Stimulated activated naive CD8-positive, alpha-beta T cell treated with anti-CD3 and anti-CD28 coated beads, Interleukin-15, Interleukin-2, amounts not matched to agents 100 ng/mL and 50 ng/mL, for 24 hours (primary cell): ENCODE data around the gene LRRK1.

ENCODE experiments used
- H3K27ac Mint-ChIP-seq: one replicate; pipeline ENCODE4 v1.8.0; 2021; ENCODE audit warnings: mild to moderate bottlenecking, mixed read lengths
- H3K27me3 Mint-ChIP-seq: one replicate; pipeline ENCODE4 v1.8.0; 2021; ENCODE audit warnings: mixed read lengths
- H3K36me3 Mint-ChIP-seq: one replicate; pipeline ENCODE4 v1.8.0; 2021; ENCODE audit warnings: low read depth, mixed read lengths
- H3K4me1 Mint-ChIP-seq: one replicate; pipeline ENCODE4 v1.8.0; 2021; ENCODE audit warnings: low read depth, mixed read lengths
- H3K4me3 Mint-ChIP-seq: one replicate; pipeline ENCODE4 v1.8.0; 2021; ENCODE audit warnings: mild to moderate bottlenecking, mixed read lengths
- H3K9me3 Mint-ChIP-seq: one replicate; pipeline ENCODE4 v1.8.0; 2021; ENCODE audit warnings: mixed read lengths

The LRRK1 gene, protein sequence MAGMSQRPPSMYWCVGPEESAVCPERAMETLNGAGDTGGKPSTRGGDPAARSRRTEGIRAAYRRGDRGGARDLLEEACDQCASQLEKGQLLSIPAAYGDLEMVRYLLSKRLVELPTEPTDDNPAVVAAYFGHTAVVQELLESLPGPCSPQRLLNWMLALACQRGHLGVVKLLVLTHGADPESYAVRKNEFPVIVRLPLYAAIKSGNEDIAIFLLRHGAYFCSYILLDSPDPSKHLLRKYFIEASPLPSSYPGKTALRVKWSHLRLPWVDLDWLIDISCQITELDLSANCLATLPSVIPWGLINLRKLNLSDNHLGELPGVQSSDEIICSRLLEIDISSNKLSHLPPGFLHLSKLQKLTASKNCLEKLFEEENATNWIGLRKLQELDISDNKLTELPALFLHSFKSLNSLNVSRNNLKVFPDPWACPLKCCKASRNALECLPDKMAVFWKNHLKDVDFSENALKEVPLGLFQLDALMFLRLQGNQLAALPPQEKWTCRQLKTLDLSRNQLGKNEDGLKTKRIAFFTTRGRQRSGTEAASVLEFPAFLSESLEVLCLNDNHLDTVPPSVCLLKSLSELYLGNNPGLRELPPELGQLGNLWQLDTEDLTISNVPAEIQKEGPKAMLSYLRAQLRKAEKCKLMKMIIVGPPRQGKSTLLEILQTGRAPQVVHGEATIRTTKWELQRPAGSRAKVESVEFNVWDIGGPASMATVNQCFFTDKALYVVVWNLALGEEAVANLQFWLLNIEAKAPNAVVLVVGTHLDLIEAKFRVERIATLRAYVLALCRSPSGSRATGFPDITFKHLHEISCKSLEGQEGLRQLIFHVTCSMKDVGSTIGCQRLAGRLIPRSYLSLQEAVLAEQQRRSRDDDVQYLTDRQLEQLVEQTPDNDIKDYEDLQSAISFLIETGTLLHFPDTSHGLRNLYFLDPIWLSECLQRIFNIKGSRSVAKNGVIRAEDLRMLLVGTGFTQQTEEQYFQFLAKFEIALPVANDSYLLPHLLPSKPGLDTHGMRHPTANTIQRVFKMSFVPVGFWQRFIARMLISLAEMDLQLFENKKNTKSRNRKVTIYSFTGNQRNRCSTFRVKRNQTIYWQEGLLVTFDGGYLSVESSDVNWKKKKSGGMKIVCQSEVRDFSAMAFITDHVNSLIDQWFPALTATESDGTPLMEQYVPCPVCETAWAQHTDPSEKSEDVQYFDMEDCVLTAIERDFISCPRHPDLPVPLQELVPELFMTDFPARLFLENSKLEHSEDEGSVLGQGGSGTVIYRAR (N-terminal part only)

GRCh38 chr15:100918690-100919480 is at the start of gene LRRK1:
TSS of gene LRRK1 (plus strand) at chr15:100919357. CDS start at chr15:100924633, 5,276 bp downstream.
- Mint-ChIP-seq H3K27me3 (peaks cover 54% of the 10 kb centered on the region), H3K27ac (no peak within 1 kb of the TSS), H3K4me1 (peaks cover 35% of the 10 kb centered on the region), H3K36me3 (no peaks in the 10 kb centered on the region), H3K4me3 (peak within 1 kb of the TSS; percentile 75), H3K9me3 (no peaks in the 10 kb centered on the region)

GRCh38 chr15:100873029-100873677 is 46.0 kb upstream of the LRRK1 start:
- peaks cover 29% of the 10 kb centered on the region for H3K27me3 Mint-ChIP-seq
- H3K4me1 Mint-ChIP-seq, result no peaks in the 10 kb centered on the region
- no peaks in the 10 kb centered on the region for H3K9me3 Mint-ChIP-seq
- H3K27ac Mint-ChIP-seq, result no peak overlapping the region
- no peaks in the 10 kb centered on the region for H3K36me3 Mint-ChIP-seq
- no peak overlapping the region for H3K4me3 Mint-ChIP-seq

DNA sequence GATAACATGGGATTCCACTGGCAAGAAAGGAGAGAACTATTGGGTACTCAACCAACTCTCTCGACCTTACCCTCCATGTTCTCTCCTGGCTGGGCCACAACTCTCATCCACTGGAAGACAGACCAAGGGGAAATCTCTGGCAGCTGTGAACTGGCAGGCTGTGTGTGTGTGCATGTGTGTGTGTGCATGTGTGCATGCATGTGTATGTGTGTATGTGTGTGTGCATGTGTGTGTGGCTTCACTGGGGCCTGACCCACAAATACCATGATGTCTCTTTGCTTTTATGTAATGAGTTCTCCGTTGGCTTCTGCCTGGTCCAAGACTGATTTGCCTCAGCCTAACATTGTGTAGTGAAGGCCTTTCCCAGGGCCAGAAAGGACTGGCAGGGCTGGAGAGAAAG is 43.7 kb upstream of the LRRK1 start:
- peaks cover 37% of the 10 kb centered on the region for H3K27me3 Mint-ChIP-seq
- no peak overlapping the region for H3K4me3 Mint-ChIP-seq
- no peak overlapping the region for H3K27ac Mint-ChIP-seq
- no peaks in the 10 kb centered on the region for H3K9me3 Mint-ChIP-seq
- no peaks in the 10 kb centered on the region for H3K36me3 Mint-ChIP-seq
- H3K4me1 Mint-ChIP-seq, result peaks cover 9% of the 10 kb centered on the region

DNA sequence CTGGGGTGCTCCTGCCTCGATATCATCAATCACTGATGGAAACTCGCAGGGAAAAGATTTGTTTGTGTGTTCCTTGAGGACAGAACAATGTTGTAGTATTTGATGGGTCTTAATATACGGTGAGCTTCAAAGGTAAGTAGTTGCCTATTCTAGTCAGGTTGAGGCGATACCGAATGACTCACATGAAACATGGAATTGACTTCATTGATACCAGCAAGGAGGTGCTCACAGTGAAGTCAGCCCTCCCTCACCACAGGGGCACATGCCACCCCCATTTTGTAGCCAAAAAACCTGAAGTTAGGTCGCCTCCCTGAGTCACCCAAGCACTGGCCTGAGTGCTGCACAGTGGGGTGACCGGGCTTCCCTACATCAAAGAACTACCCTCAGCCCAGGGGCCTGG is 43.2 kb upstream of the LRRK1 start:
- Mint-ChIP-seq H3K27me3 (peaks cover 42% of the 10 kb centered on the region), H3K36me3 (no peaks in the 10 kb centered on the region), H3K4me3 (no peak overlapping the region), H3K4me1 (peaks cover 12% of the 10 kb centered on the region), H3K9me3 (no peaks in the 10 kb centered on the region), H3K27ac (no peak overlapping the region)

GRCh38 chr15:100877551-100877950 is 41.6 kb upstream of the LRRK1 start:
- Mint-ChIP-seq H3K9me3 (no peaks in the 10 kb centered on the region), H3K4me1 (peaks cover 13% of the 10 kb centered on the region), H3K27me3 (peaks cover 57% of the 10 kb centered on the region), H3K27ac (no peak overlapping the region), H3K4me3 (no peak overlapping the region), H3K36me3 (no peaks in the 10 kb centered on the region)

DNA sequence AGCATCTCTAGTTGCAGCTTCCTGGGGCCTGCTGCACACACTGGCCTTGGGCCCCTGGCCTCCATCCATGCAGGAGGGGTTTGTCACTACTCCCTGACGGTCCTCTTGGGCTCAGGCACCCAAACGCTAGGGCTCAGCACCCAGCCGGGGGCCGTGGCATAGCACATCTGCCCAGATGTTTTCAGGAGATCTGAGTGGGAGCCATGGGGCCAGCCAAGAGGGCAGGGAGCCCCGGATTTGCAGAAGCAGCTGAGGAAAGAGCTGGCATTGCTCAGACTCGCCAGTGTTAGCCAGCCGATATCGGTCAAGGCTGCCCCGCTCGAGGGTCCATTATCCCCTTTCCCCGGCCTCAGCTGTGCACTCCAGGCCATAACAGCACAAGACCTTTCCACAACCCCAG is 41.0 kb upstream of the LRRK1 start:
- Mint-ChIP-seq H3K27ac (no peak overlapping the region), H3K4me1 (peaks cover 13% of the 10 kb centered on the region), H3K4me3 (peak overlapping the region; percentile 68), H3K9me3 (no peaks in the 10 kb centered on the region), H3K36me3 (no peaks in the 10 kb centered on the region), H3K27me3 (peaks cover 63% of the 10 kb centered on the region)

DNA sequence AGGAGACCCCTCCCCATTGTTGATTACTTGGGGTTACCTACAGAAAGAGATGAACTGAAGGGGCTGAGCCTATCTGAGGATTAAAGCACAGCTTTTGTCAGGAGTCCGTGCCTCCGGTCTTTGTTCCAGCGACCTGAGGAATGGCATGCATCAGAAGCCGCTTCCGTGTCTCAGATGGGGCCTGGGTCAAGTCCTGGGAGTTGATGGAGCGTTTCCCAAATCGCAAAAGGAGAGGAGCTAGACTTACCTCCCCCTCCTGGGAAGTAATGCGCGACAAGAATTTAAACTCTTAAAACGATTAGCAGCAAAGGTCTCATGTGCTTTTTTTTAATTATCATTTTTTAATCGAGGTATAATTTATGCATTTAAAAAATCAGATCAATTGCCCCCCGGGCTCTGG is 40.5 kb upstream of the LRRK1 start:
- H3K36me3 Mint-ChIP-seq, result no peaks in the 10 kb centered on the region
- H3K4me1 Mint-ChIP-seq, result peaks cover 13% of the 10 kb centered on the region
- H3K4me3 Mint-ChIP-seq, result peak overlapping the region; percentile 68
- no peaks in the 10 kb centered on the region for H3K9me3 Mint-ChIP-seq
- H3K27me3 Mint-ChIP-seq, result peaks cover 67% of the 10 kb centered on the region
- H3K27ac Mint-ChIP-seq, result no peak overlapping the region

DNA sequence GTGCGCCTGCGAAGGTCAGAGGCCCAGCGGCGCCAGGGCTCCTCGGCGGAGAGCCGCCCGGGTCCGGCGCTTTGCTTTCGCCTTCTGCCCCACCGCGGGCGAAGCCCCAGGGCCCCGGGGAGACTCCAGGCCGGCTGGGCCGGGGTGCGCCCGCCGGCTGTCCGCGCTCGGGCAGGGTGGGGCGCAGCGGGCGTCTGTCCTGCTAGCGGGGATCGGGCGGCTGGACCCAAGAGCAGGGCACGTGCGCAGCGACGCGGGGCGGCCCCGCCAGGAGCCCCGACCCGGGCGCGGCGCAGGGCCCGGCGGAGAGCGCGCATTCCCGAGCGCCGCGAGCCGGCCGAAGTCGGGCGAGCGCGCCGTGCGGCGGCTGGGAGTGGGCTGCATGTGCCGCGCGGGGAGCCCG is 40.1 kb upstream of the LRRK1 start:
- Mint-ChIP-seq H3K36me3 (no peaks in the 10 kb centered on the region), H3K27me3 (peaks cover 67% of the 10 kb centered on the region), H3K4me1 (peaks cover 13% of the 10 kb centered on the region), H3K4me3 (no peak overlapping the region), H3K27ac (no peak overlapping the region), H3K9me3 (no peaks in the 10 kb centered on the region)

- Mint-ChIP-seq H3K4me1 (peaks cover 13% of the 10 kb centered on the region), H3K36me3 (no peaks in the 10 kb centered on the region), H3K27me3 (peaks cover 71% of the 10 kb centered on the region), H3K27ac (no peak within 1 kb of the TSS), H3K4me3 (peak within 1 kb of the TSS; percentile 68), H3K9me3 (no peaks in the 10 kb centered on the region)
Observed at GRCh38 chr15:100879464-100880138, 39.6 kb upstream of the LRRK1 start, which contains the start of gene ALDH1A3. TSS of gene ALDH1A3 (plus strand) at chr15:100879831. CDS start at chr15:100879908, 77 bp downstream.

DNA sequence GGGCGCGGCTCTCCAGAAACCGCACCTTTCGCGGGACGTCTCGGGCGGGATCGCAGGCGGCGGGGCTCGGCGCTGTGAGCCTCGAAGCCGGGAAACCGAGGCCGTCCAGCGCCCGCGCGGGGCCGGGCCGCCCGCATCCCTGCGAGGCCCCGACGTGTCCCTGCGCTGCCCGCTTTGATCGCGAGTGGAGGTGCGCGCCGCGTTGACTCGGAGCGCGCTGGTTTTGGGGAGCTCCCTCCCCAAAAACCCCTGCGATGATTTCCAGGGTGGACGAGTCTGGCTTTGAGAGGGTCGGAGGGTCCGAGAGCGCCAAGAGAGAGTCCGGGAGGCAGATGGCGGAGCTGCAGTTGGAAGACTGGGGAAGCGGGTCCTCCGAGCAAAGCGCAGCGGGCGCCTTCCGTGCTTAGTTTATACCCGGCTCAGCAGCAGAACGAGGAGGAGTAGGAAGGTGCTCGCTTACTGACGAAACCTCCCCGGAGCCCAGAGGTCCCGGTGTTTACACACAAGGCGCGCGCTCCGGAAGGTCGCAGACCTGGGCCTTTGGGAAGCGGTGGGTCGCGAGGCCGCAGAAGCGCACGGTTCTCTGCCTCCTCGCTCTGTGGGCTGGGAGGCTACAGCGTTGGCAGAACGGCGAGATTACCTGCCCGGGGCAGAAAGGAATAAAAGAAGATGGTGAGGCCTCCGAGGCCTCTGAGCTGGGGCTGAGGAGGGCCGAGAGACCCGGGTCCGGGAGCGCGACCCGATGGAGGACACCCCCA is 38.8 kb upstream of the LRRK1 start:
- no peak overlapping the region for H3K27ac Mint-ChIP-seq
- no peaks in the 10 kb centered on the region for H3K9me3 Mint-ChIP-seq
- H3K4me3 Mint-ChIP-seq, result peak overlapping the region; percentile 31
- peaks cover 77% of the 10 kb centered on the region for H3K27me3 Mint-ChIP-seq
- peaks cover 13% of the 10 kb centered on the region for H3K4me1 Mint-ChIP-seq
- H3K36me3 Mint-ChIP-seq, result no peaks in the 10 kb centered on the region

DNA sequence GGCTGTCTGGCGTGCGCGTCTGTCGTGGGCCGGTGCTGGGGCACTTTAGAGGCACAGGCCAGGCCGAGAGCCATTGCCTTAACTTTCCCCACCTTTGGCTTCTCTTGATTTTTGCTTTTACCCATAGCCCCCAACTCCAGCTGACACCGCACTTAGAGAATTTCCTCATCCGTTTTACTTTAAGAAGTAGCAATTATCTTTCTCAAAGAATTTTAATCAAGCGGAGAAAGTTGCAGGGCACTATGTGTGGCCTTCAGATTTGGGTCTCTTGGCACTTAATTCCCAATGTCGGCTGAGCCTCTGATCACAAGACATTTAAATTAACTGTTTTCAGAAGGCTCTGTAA is 38.3 kb upstream of the LRRK1 start:
- Mint-ChIP-seq H3K27ac (no peak overlapping the region), H3K27me3 (peaks cover 83% of the 10 kb centered on the region), H3K36me3 (no peaks in the 10 kb centered on the region), H3K4me1 (peaks cover 13% of the 10 kb centered on the region), H3K9me3 (no peaks in the 10 kb centered on the region), H3K4me3 (no peak overlapping the region)

GRCh38 chr15:100881573-100882336 is 37.4 kb upstream of the LRRK1 start:
- H3K27me3 Mint-ChIP-seq, result peaks cover 78% of the 10 kb centered on the region
- H3K4me3 Mint-ChIP-seq, result no peak overlapping the region
- H3K36me3 Mint-ChIP-seq, result no peaks in the 10 kb centered on the region
- peaks cover 13% of the 10 kb centered on the region for H3K4me1 Mint-ChIP-seq
- H3K9me3 Mint-ChIP-seq, result no peaks in the 10 kb centered on the region
- no peak overlapping the region for H3K27ac Mint-ChIP-seq
